Measurements from ENCODE around the gene PARVA.

- no peak for TF ChIP-seq EZH2 (IDR thresholded peaks at IDR 0.05; ENCODE audit: insufficient read depth, low read length)
- TF ChIP-seq, protein P1, sequence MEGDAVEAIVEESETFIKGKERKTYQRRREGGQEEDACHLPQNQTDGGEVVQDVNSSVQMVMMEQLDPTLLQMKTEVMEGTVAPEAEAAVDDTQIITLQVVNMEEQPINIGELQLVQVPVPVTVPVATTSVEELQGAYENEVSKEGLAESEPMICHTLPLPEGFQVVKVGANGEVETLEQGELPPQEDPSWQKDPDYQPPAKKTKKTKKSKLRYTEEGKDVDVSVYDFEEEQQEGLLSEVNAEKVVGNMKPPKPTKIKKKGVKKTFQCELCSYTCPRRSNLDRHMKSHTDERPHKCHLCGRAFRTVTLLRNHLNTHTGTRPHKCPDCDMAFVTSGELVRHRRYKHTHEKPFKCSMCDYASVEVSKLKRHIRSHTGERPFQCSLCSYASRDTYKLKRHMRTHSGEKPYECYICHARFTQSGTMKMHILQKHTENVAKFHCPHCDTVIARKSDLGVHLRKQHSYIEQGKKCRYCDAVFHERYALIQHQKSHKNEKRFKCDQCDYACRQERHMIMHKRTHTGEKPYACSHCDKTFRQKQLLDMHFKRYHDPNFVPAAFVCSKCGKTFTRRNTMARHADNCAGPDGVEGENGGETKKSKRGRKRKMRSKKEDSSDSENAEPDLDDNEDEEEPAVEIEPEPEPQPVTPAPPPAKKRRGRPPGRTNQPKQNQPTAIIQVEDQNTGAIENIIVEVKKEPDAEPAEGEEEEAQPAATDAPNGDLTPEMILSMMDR (IDR thresholded peaks at IDR 0.05; ENCODE audit: insufficient read depth, low read depth, low read length): no peak
Measured at GRCh38 chr11:12473381-12473780, 96.0 kb downstream of the PARVA start.

Measured in astrocyte (in vitro differentiated cells and primary cell).